SH-SY5Y (cell line): ENCODE data around the gene DCLK1.

ENCODE experiments used
- GATA2 ChIP-seq: IDR thresholded peaks from 2 replicates; pipeline ENCODE4 v1.6.1; 2011; ENCODE audit warnings: mild to moderate bottlenecking, low read depth, low read length
- GATA3 ChIP-seq: IDR thresholded peaks from 2 replicates; pipeline ENCODE4 v1.6.1; 2011; ENCODE audit warnings: low read depth, mild to moderate bottlenecking, low read length, moderate library complexity

DNA sequence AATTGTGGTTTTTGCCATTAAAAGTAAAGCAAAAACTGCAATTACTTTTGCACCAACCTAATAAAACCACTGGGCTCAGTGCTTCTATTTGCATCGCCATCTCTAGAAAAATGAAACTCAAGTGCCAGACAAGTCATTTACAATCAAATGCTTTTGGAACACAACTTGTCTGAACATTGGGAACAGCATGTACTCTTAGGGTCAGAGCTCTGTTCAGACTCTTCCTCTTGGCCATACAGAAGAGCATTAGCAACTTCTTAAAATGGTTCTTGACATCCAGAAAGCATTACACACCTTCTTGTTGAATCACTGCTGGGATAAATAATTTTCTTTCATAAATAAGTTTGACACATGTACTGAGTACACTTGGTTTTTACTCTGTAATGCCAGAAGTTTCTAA is 272.5 kb downstream of the DCLK1 start:
- no peak for TF ChIP-seq GATA2
- TF ChIP-seq GATA3 = no peak
